ENCODE data around the gene DPP10.

DNA sequence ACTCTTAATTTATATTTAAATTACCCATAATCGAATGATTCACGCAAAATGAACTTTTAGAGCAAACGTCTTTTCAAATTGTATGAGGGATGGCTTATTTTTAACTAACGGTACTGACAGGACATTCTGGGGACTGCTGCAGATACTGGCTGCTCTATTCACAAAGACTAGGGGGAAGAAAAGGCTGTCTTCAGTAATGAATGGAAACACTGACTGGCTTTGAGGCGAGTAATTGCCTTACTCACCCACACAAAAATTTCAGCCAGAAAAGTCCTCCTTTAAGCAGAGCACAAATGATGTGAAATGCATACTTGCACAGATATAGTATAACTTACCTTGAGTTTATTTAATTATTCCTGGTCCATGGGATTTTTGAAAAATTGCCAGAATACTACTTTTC is 852.6 kb downstream of the DPP10 start:
- TF ChIP-seq, protein P1, sequence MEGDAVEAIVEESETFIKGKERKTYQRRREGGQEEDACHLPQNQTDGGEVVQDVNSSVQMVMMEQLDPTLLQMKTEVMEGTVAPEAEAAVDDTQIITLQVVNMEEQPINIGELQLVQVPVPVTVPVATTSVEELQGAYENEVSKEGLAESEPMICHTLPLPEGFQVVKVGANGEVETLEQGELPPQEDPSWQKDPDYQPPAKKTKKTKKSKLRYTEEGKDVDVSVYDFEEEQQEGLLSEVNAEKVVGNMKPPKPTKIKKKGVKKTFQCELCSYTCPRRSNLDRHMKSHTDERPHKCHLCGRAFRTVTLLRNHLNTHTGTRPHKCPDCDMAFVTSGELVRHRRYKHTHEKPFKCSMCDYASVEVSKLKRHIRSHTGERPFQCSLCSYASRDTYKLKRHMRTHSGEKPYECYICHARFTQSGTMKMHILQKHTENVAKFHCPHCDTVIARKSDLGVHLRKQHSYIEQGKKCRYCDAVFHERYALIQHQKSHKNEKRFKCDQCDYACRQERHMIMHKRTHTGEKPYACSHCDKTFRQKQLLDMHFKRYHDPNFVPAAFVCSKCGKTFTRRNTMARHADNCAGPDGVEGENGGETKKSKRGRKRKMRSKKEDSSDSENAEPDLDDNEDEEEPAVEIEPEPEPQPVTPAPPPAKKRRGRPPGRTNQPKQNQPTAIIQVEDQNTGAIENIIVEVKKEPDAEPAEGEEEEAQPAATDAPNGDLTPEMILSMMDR (IDR thresholded peaks at IDR 0.05), result no peak
- TF ChIP-seq POLR2A (IDR thresholded peaks at IDR 0.05), result no peak
- no peak for TF ChIP-seq POLR2AphosphoS5 (IDR thresholded peaks at IDR 0.05)
